Measurements from ENCODE around the gene ADH7.
"Not testable (repeated sequence)": the region's sequence is repeated elsewhere in the genome, so short reads cannot be mapped to it uniquely, and the experiment has no call there.

Gene ADH7

GRCh38 chr4:99435154-99435553 is at the start of gene ADH7:
ADH7 (minus strand) TSS chr4:99435342; CDS start chr4:99435233, 109 bp downstream.
- no peak for DNase-seq

DNA sequence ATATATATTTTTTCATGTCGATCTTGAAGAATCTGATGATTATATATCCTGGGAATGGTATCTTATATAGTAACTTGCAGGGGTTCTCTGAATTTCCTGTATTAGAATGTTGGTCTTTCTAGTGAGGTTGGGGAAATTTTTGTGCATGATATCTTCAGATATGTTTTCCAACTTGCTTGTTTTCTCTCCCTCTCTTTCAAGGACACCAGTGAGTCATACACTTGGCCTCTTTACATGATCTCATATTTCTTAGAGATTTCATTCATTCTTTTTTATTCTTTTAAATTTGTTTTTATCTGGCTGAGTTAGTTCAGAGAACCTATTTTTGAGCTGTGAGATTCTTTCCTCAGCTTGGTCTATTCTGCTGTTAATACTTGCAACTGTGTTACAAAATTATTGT is 48.5 kb upstream of the ADH7 start:
- DNase-seq = no peak

- DNase-seq = no peak
These were observed 38.0 kb upstream of the ADH7 start for GRCh38 chr4:99473131-99473530.

- DNase-seq = no peak
These were observed 36.8 kb upstream of the ADH7 start for GRCh38 chr4:99471896-99472295.

GRCh38 chr4:99471349-99471748 is 36.2 kb upstream of the ADH7 start:
- no peak for DNase-seq

DNA sequence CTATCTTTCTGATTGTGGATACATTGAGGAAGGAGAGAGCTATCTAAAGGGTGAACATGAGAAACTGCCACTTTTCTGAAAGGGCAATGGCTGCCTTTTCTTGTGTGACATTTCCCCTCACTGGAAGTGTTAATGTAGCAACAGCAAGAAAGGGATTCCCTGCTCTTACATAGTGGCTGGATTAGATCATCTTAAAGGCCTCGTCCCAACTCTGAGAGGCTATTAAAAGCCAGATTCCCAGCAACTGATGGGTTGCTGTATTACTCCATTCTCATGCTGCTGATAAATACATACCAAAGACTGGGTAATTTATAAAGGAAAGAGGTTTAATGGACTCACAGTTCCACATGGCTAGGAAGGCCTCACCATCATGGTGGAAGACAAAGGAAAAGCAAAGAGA is 33.7 kb upstream of the ADH7 start:
- DNase-seq = no peak

DNA sequence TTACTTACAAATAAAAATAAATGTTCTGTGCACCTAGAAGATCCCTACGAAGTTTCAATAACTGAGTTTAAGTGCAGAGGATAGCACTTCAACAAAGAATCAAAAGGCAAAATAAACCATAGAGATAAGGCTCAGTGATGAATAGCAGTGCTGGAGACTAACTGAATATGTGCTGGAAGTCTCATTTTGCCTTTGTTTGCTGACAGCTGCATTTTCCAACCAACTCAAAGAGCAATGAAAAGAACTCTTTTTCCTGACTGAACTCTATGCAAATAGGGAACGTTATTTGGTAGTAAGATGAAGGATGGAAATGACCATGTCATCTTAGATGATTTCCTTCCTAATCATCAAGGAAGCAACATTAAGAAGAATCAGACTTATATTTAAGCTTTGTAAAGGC is 32.7 kb upstream of the ADH7 start:
- no peak for DNase-seq

DNA sequence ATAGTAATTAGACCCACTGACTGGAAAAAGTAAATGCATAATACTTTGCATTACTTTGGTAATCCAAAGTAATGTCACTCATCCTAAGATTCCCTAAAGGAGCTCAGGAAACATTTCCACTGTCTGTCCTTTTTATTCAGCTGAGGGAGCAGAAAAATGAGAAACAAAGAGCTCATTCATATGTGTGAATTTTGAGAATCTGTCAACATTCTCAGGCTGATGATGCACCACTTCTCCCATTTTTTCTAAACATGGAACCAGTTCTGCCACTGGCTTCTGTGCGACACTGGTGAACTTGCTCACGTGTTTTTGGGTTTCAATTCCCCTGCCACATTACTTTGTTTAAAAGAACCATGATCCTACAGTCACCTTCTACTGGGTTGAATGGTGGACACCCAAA is 28.4 kb upstream of the ADH7 start:
- DNase-seq = no peak

GRCh38 chr4:99462875-99463464 is 27.8 kb upstream of the ADH7 start:
- peak; percentile 3 for DNase-seq

DNA sequence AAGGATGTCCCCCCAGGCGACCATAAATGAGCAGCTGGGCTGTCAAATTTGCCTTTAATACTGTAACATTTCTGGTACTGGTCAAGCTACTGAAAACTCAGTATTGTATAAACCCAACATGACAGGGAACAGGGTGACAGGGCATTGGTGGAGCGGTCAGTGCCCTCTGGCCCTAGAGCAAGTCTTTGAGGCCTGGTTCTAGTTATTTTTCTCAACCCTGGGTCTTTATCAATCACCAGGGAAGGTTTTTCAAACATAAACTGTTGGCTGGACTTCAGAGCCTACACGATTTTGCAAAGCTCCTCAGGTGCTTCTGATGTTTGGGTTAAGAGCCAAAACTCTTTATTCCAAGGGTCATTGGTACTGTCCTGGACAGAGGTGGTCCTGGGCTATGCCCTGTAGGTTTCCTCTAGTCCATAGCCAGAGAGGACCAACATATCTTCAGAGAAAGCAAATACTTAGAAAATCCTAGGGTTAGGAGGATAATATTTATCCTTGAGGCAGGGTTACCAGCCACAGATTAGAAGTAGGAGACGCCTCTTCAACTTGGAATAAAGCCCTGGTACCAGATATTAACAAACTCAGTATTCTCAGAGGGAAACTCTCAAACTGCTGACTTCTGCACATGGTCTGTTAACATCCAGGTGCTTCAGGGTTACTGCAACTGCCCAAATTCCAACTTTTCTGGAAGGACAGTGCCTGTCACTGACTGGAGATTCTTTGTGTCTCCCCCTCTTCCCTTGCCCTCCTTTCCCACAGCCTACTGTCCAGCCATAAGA is 26.7 kb upstream of the ADH7 start:
- no peak for DNase-seq

DNA sequence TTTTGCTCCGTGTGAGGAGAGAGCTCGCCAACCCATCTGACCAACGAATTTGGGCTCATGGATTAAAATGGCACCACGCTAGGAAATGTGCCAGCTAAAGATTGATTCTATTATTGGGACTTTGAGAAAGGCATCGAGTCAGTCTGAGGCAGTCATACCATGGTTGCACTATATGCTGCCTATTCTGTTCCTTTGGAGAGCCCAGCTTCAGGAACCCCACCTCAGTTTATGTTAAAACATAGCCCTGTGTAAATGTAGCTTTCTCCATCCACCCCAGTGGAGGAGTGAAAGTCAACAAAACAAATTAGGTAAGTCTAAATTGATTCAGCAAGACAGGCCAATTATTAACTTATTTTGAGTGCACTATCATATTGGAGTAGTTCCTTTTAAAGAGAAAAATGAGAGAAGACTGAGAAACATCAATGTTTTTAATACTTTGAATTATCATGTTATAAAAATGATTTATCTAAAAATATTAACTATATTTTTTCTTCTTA is 24.5 kb upstream of the ADH7 start:
- no peak for DNase-seq

DNA sequence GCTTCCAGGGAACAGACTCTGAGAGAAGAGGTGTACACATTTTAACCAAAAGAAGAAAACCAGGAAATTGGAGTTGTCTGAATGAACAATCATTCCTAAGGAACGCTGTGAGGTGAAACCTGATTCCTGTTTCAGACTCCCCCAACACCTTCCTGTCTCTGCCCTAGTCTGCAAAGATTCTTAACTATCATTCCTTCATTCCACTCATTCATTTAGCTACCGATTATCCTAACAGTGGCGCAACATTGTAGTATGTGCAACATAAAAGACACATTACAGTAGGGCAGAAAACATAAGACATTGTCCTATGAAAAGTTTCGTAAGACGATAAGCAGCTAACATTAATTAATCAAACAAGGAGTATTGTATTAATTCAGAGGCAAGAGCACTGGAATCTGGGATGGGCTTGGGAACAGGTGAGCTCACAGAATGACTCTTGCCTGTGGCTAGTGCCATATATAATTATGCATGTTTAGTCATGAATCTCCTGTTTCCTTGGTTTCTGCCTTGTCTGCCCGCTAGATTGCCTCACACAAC is 23.8 kb upstream of the ADH7 start:
- no peak for DNase-seq

DNA sequence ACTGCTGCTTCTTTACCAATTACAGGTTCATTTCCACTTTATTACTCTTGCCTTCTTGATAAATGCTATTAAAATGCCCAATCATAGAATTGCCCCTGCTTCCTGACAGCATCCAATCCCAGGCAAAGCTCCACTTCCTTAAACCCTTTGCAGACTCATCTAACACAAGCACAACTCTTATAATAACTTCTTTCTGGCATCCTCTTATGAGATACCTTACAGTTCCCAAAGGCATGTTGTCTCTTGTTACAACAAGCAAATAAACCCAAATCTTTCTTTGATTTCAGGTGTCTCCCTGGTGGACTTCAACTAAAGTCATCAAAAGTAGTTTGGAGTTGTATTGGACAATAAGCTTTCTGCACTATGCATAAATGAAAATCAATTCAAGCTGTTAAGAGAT is 22.5 kb upstream of the ADH7 start:
- DNase-seq = no peak

DNA sequence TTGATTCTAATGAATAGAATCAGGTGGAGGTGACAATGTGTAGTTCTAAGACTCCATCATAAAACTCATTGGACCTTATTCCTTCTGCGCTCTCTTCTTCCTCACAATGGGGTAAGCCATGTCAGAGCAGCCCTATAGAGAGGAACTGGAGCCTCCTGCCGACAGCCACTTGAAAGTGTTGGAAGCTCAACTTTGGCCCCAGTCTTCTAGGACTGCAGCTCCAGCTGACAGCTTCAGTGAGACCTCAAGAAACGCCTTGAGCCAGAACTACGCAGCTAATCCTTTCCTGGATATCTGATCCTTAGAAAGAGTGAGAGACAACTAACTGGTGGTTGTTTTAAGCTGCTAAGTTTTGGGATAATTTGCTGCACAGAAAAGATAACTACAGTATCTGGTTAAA is 22.1 kb upstream of the ADH7 start:
- no peak for DNase-seq

DNA sequence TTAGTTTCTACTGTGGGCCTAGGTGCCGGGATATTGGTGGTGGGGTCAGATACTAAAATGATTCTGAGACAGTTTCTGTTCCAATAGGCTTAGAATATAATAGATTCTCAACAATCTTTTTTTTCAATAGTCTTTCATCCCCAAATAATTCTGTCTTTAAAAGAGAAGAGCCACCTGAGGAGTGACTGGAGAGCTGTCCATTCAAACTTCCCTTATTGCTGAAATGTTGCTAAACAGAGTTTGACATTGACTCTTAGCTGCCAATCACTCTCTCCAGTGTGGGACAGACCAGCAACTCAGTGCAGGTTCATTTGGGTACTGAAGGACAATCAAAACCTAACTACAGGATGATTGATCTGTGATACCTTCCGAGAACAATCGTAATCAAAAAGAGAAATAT is 12.4 kb upstream of the ADH7 start:
- no peak for DNase-seq

DNA sequence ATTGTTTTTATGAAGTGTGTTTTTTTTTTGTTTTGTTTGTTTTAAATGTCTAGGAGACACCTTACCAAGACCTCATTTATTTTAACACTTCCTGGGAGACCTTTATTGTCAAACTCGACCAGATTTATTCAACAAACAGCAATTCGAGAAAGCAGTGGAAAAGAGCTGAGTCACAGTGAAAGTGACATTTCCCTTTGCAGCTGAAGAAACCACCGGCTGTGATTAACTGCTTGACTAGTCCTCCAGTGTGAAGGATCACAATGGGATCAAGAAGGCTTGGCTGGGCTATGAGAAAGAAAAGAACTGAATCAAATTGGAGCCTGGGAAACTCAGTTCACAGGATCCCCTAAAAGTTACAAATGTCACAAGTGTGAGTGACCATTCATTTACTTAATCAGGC is 11.9 kb upstream of the ADH7 start:
- DNase-seq = no peak

DNA sequence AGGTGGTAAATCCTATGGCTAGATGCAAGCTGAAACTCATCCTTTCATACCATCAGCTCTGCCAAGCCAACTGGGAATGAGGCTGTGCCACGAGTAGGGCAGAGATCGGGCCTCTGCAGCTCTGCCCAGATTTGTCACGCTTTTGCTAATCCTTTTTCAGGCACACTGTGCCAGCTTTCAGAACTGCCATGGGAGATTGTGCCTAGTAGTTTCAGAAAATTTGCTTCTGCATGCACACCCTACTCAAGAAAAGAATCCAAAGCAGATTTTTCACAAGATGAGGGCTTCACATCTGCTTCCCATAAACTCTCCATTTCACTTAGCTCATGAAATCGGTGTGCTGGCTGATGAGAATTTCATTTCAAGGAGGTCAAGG is 3.3 kb upstream of the ADH7 start:
- no peak for DNase-seq

DNA sequence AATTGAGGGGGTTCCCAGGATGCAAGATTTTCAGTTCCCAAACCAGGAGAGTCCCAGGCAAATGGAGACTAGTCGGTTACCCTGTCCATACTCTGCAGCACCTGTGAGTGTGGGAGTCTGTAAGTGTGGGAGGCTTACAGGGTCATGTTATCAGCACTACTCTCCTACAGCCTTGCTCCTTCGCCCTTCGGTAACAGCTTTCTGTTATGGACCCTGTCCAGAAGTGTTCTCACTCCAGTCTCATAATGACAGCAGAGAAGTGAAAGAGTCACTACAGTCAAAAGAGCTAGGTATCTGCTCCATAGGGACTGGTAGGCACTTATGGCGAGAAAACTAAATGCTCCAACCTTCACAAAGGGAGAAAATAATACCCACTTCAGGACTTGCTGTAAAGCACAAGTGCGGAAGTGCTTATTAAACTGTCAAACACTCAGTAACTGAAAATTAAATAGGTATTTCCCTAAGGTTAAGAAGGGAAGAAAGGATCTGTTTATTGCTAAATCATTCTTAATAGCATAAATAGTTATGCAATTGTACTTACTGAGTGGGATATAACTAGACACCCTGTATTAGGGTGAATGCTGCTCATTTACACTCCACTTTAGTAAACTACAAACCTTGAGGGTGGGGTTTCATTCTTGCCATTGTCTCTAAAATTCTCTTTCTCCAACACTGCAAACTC is 2.7 kb upstream of the ADH7 start:
- no peak for DNase-seq

- no peak for DNase-seq
These were observed 2.0 kb upstream of the ADH7 start for GRCh38 chr4:99436976-99437722.

DNA sequence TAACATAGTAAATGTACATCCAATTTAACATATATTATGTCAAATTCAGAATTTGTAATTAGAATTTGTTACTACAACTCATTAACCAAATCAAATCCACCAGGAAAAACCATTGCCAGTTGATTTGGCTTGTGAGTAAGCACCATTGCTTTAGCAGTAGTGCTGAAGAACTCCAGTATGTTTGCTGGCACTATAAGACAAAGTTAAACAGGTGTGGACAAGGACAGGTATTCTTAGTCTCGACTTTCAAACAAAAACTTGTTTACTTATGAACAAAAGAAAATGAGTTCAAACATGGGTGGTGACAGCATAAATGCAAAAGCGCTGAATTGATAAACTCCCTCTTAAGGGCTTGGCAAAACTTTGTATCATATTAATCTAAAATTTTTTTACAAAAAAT is 1.3 kb upstream of the ADH7 start:
- DNase-seq = no peak

DNA sequence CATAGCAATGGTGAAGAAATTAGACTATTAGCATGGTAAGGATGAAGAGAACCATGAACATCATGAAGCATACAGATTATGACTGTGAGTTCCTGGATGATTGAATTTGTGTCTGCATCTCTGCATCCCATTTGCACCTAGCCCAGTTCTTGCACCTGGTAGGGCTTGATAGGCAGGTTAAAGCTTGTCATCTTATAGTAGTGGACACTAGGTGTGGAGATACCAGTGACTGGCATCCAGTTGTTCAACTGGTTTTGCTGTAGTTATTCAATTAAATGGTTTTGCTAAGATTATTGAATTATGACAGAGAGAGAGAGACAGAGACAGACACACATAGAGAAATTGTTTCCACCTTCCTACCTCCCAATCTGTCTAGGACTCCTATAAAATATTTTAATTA is 5.0 kb downstream of the ADH7 start:
- DNase-seq = no peak

DNA sequence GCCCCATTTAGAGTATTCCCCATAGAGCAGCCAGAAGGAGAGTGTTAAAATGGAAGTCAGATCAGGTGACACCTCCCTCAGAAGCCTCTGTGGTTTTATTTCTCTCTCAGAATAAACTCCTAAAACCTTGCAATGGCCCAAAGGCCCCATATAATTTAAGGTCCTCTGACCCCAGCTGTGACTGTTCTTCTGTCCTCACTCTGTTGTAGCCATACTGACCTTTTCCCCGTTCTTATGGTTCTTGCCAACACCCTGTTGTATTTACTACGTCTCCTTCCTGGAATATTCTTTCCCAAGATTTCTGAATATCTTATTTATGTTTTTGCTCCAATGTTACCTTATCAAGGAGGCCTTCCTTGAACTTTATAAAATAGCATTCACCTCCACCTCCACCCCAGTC is 18.0 kb downstream of the ADH7 start:
- DNase-seq = no peak

GRCh38 chr4:99415762-99416161 is 19.4 kb downstream of the ADH7 start:
- DNase-seq = not testable (repeated sequence)
